Liver (tissue), 9 donors: ENCODE data around the gene CLMN. TPM values are rescaled to one million over a fixed set of nuclear protein-coding genes. Genes with fewer than 3 reads are reported as not detected.

Experiments
- DNase-seq: peaks from one replicate; pipeline ENCODE4 v3.0.0-alpha.2; 2017; ENCODE audit warnings: low spot score
- H3K27ac ChIP-seq, 2 donors: one replicate each; pipeline ENCODE4 v1.7.0; 2013; ENCODE audit warnings: inconsistent platforms in 2 of 2, low read length in 2 of 2, control low read depth in 1 of 2, low read depth in 1 of 2, mild to moderate bottlenecking in 1 of 2
- H3K27me3 ChIP-seq, 4 donors: one replicate each; pipeline versions ENCODE4 v1.6.1 to v1.7.0; 2013; ENCODE audit warnings: low read length in 3 of 4, inconsistent platforms in 1 of 4, mild to moderate bottlenecking in 1 of 4, moderate library complexity in 1 of 4; ENCODE audit not compliant: control insufficient read depth in 4 of 4, insufficient read depth in 4 of 4
- H3K36me3 ChIP-seq, 4 donors: one replicate each; pipeline versions ENCODE4 v1.6.1 to v1.7.0; 2013; ENCODE audit warnings: low read length in 3 of 4, mild to moderate bottlenecking in 3 of 4, low read depth in 1 of 4, moderate library complexity in 1 of 4; ENCODE audit not compliant: control insufficient read depth in 4 of 4, insufficient read depth in 3 of 4
- H3K4me1 ChIP-seq, 4 donors: one replicate each; pipeline versions ENCODE4 v1.6.1 to v1.7.0; 2013; ENCODE audit warnings: low read length in 3 of 4, mild to moderate bottlenecking in 3 of 4, moderate library complexity in 1 of 4; ENCODE audit not compliant: control insufficient read depth in 4 of 4, insufficient read depth in 4 of 4
- H3K4me3 ChIP-seq, 3 donors: one replicate each; pipeline versions ENCODE4 v1.6.1 to v1.7.0; 2013; ENCODE audit warnings: low read length in 3 of 3, control low read depth in 1 of 3, low read depth in 1 of 3, mild to moderate bottlenecking in 1 of 3
- H3K9ac ChIP-seq, 2 donors: one replicate each; pipeline ENCODE4 v1.7.0; 2013; ENCODE audit warnings: low read length in 2 of 2, mild to moderate bottlenecking in 2 of 2, moderate library complexity in 2 of 2, control low read depth in 1 of 2, low read depth in 1 of 2
- H3K9me3 ChIP-seq, 4 donors: one replicate each; pipeline versions ENCODE4 v1.6.1 to v1.7.0; 2013; ENCODE audit warnings: low read length in 3 of 4; ENCODE audit not compliant: control insufficient read depth in 4 of 4
- ATF3 ChIP-seq: IDR thresholded peaks from 2 replicates; pipeline ENCODE4 v1.6.1; 2016; ENCODE audit warnings: antibody characterized with exemption
- EGR1 ChIP-seq, 2 donors: IDR thresholded peaks; 2 replicates each; pipeline ENCODE4 v1.6.1; 2016 to 2018; ENCODE audit warnings: antibody characterized with exemption in 2 of 2, low read depth in 2 of 2
- FOXA1 ChIP-seq: IDR thresholded peaks from 2 replicates; pipeline ENCODE4 v1.6.1; 2016; ENCODE audit warnings: antibody characterized with exemption
- FOXA2 ChIP-seq: IDR thresholded peaks from 2 replicates; pipeline ENCODE4 v1.6.1; 2016; ENCODE audit warnings: antibody characterized with exemption
- GABPA ChIP-seq, 2 donors: IDR thresholded peaks in 1 of 2; conservative IDR thresholded peaks in 1 of 2; 2 replicates each; pipeline ENCODE4 v1.6.1; 2016; ENCODE audit warnings: antibody characterized with exemption in 2 of 2, mild to moderate bottlenecking in 1 of 2, moderate library complexity in 1 of 2
- HNF4A ChIP-seq, 2 donors: conservative IDR thresholded peaks; 2 replicates each; pipeline ENCODE4 v1.6.1; 2016; ENCODE audit warnings: antibody characterized with exemption in 2 of 2, mild to moderate bottlenecking in 2 of 2
- HNF4G ChIP-seq: IDR thresholded peaks from 2 replicates; pipeline ENCODE4 v1.6.1; 2016; ENCODE audit warnings: antibody characterized with exemption
- JUND ChIP-seq, 2 donors: IDR thresholded peaks; 2 replicates each; pipeline ENCODE4 v1.6.1; 2016; ENCODE audit warnings: antibody characterized with exemption in 2 of 2
- MAX ChIP-seq: IDR thresholded peaks from 2 replicates; pipeline ENCODE4 v1.6.1; 2016; ENCODE audit warnings: antibody characterized with exemption
- NR2F2 ChIP-seq: IDR thresholded peaks from 2 replicates; pipeline ENCODE4 v1.6.1; 2016; ENCODE audit warnings: antibody characterized with exemption
- RAD21 ChIP-seq, 2 donors: IDR thresholded peaks; 2 replicates each; pipeline ENCODE4 v1.6.1; 2016; ENCODE audit warnings: antibody characterized with exemption in 2 of 2, mild to moderate bottlenecking in 2 of 2
- REST ChIP-seq: IDR thresholded peaks from 2 replicates; pipeline ENCODE4 v1.6.1; 2016; ENCODE audit warnings: antibody characterized with exemption, mild to moderate bottlenecking
- RXRA ChIP-seq, 2 donors: IDR thresholded peaks; 2 replicates each; pipeline ENCODE4 v1.6.1; 2017 to 2018; ENCODE audit warnings: antibody characterized with exemption in 2 of 2, mild to moderate bottlenecking in 1 of 2
- SP1 ChIP-seq: IDR thresholded peaks from 2 replicates; pipeline ENCODE4 v1.6.1; 2018; ENCODE audit warnings: antibody characterized with exemption, mild to moderate bottlenecking
- TAF1 ChIP-seq: conservative IDR thresholded peaks from 2 replicates; pipeline ENCODE4 v1.6.1; 2016; ENCODE audit warnings: antibody characterized with exemption, mild to moderate bottlenecking
- YY1 ChIP-seq: IDR thresholded peaks from 2 replicates; pipeline ENCODE4 v1.6.1; 2016; ENCODE audit warnings: antibody characterized with exemption, mild to moderate bottlenecking
- ZBTB33 ChIP-seq: IDR thresholded peaks from 2 replicates; pipeline ENCODE4 v1.6.1; 2016; ENCODE audit warnings: antibody characterized with exemption
- WGBS: extraction: QIAGEN DNeasy Blood & Tissue Kit; methylation state at CpG from one replicate; pipeline ENCODE4 v1.1.7; 2013; 5-methylcytosine and 5-hydroxymethylcytosine counted together
- polyA plus RNA-seq, 2 donors: library from polyadenylated mRNA; stranded (reverse) in 1 of 2; unstranded in 1 of 2; fragments of 200-250 nt in 1 of 2; fragments of >200 nt in 1 of 2; fragmentation: Nextera tagmentation in 1 of 2; extraction: Ambion mirVana in 1 of 2; gene quantifications; one replicate each; pipeline versions ENCODE4 v1.2.1 to v1.2.3, GENCODE V29; 2013 to 2015
- total RNA-seq, 2 donors: library from RNA; depleted of rRNA; stranded (reverse); fragments of >200 nt; gene quantifications; one replicate each; pipeline ENCODE4 v1.2.3, GENCODE V29; 2014
- donor health status: healthy.
- donor health status: healthy.
- donor health status: healthy.
- donor health status: healthy.
- donor health status: healthy.

Gene CLMN
- total and polyA plus RNA-seq, 4 donors: 6.0 to 41.1 (median 24.1) TPM

GRCh38 chr14:95289323-95290010, 30.2 kb downstream of the CLMN start:
- no peak overlapping the region for H3K27ac ChIP-seq
- H3K27me3 ChIP-seq: no peaks in the 10 kb centered on the region
- no peak for DNase-seq
- no peaks in the 10 kb centered on the region for H3K36me3 ChIP-seq
- H3K9ac ChIP-seq: no peak overlapping the region
- no peak overlapping the region for H3K4me3 ChIP-seq
- no peaks in the 10 kb centered on the region for H3K9me3 ChIP-seq
- WGBS: 87% methylated on average over 6 of the region's 6 CpGs
- TF ChIP-seq ZBTB33: no peak
- TF ChIP-seq TAF1: no peak
- no peak for TF ChIP-seq HNF4G
- no peak for TF ChIP-seq REST
- no peak for TF ChIP-seq FOXA2
- no peak for TF ChIP-seq EGR1 (IDR thresholded peaks at IDR 0.05; ENCODE audit: low read depth in 2 of 2)
- TF ChIP-seq ATF3: no peak
- TF ChIP-seq GABPA (IDR thresholded peaks at IDR 0.05 in 1 of 2, conservative IDR thresholded peaks at IDR 0.05 in 1 of 2): no peak
- TF ChIP-seq RAD21 (IDR thresholded peaks at IDR 0.05): no peak
- TF ChIP-seq FOXA1: no peak
- no peak for TF ChIP-seq SP1
- no peak for TF ChIP-seq RXRA (IDR thresholded peaks at IDR 0.05)
- peaks cover 2 to 28% (median 11%) of the 10 kb centered on the region in 4 donors for H3K4me1 ChIP-seq

- 96% methylated on average over 5 of the region's 5 CpGs for WGBS
- H3K9ac ChIP-seq: no peak overlapping the region
- no peaks in the 10 kb centered on the region for H3K9me3 ChIP-seq
- H3K27me3 ChIP-seq: no peaks in the 10 kb centered on the region
- H3K27ac ChIP-seq: no peak overlapping the region
- no peaks in the 10 kb centered on the region for H3K36me3 ChIP-seq
- peaks cover 2 to 21% (median 8%) of the 10 kb centered on the region in 4 donors for H3K4me1 ChIP-seq
- no peak for DNase-seq
- no peak overlapping the region for H3K4me3 ChIP-seq
- TF ChIP-seq JUND (IDR thresholded peaks at IDR 0.05): no peak
- TF ChIP-seq HNF4G: no peak
- no peak for TF ChIP-seq EGR1 (IDR thresholded peaks at IDR 0.05; ENCODE audit: low read depth in 2 of 2)
- no peak for TF ChIP-seq ZBTB33
- TF ChIP-seq FOXA1: no peak
- no peak for TF ChIP-seq RXRA (IDR thresholded peaks at IDR 0.05)
- TF ChIP-seq HNF4A (conservative IDR thresholded peaks at IDR 0.05): no peak
- no peak for TF ChIP-seq NR2F2
- TF ChIP-seq REST: no peak
- no peak for TF ChIP-seq YY1
- no peak for TF ChIP-seq GABPA (IDR thresholded peaks at IDR 0.05 in 1 of 2, conservative IDR thresholded peaks at IDR 0.05 in 1 of 2)
- TF ChIP-seq SP1: no peak
- TF ChIP-seq MAX: no peak
- TF ChIP-seq ATF3: no peak
Measured at GRCh38 chr14:95288672-95289322, 30.9 kb downstream of the CLMN start.
